Psoas muscle (tissue), 8 donors: Measurements from ENCODE around the gene C1orf167. TPM values are rescaled to one million over a fixed set of nuclear protein-coding genes. Genes with fewer than 3 reads are reported as not detected.
A peak's percentile ranks its signal among the peaks of the same experiment; 100 is the strongest.
"Not testable (repeated sequence)": the region's sequence is repeated elsewhere in the genome, so short reads cannot be mapped to it uniquely, and the experiment has no call there.

Experiments used
- ATAC-seq, 4 donors: fragments of 200-7000 bp; cut with Tn5 transposase; one replicate each; pipeline ENCODE4 v1.9.1; 2020; ENCODE audit warnings: moderate library complexity in 3 of 4, mild to moderate bottlenecking in 2 of 4
- DNase-seq, 2 donors: peaks; one replicate each; pipeline ENCODE4 v3.0.0-alpha.2; 2020
- H3K27ac ChIP-seq: fragments of 200-600 bp; one replicate; pipeline ENCODE4 v1.8.0; 2022
- H3K27me3 ChIP-seq, 3 donors: fragments of 200-600 bp in 1 of 3; one replicate each; pipeline versions ENCODE4 v1.6.1 to v1.8.0; 2013 to 2022; ENCODE audit warnings: low read length in 2 of 3, mild to moderate bottlenecking in 2 of 3, moderate library complexity in 1 of 3; ENCODE audit not compliant: insufficient read depth in 3 of 3
- H3K36me3 ChIP-seq, 2 donors: fragments of 200-600 bp in 1 of 2; one replicate each; pipeline versions ENCODE4 v1.6.1 to v1.8.0; 2013 to 2022; ENCODE audit warnings: low read depth in 1 of 2, mild to moderate bottlenecking in 1 of 2, moderate library complexity in 1 of 2; ENCODE audit not compliant: insufficient read depth in 1 of 2
- H3K4me1 ChIP-seq: fragments of 200-600 bp; one replicate; pipeline ENCODE4 v1.8.0; 2022
- H3K4me3 ChIP-seq: fragments of 200-600 bp; one replicate; pipeline ENCODE4 v1.8.0; 2022; ENCODE audit warnings: mild to moderate bottlenecking
- H3K9me3 ChIP-seq: fragments of 200-600 bp; one replicate; pipeline ENCODE4 v1.8.0; 2022
- CTCF ChIP-seq: fragments of 200-600 bp; IDR thresholded peaks from one replicate; pipeline ENCODE4 v1.8.0; 2022; ENCODE audit warnings: antibody characterized with exemption
- WGBS, 3 donors: extraction: QIAGEN DNeasy Blood & Tissue Kit; methylation state at CpG; one replicate each; pipeline versions ENCODE4 v1.1.6 to v1.1.7; 2013; 5-methylcytosine and 5-hydroxymethylcytosine counted together
- intact Hi-C, 2 donors: fragments of 100-400 bp; cut with DNase I; formaldehyde crosslinking; loops; one replicate each; pipeline versions ENCODE4 v1.11.0 to v1.14.2; 2022
- polyA plus RNA-seq, 3 donors: library from polyadenylated mRNA; stranded (reverse); fragments of 200-250 nt; gene quantifications; one replicate each; pipeline ENCODE4 v1.2.3, GENCODE V29; 2013
- total RNA-seq, 4 donors: library from RNA; stranded (reverse); fragmentation: NEBNext Ultra II Directional in 2 of 4; extraction: Animal tissue kit (Norgen Biotek cat#: 25700) in 2 of 4; gene quantifications; one replicate each; pipeline versions ENCODE4 v1.2.1 to v1.2.4, GENCODE V29; 2021 to 2023
- donor health status: healthy with polysubstance abuse.
- donor health status: DM: no; HTN: no; CAD: no; lungs with moderate emphysema.
- donor health status: Bipolar disorder and iron deficiency.
- donor health status: healthy.
- donor health status: DM: yes; HTN: yes; CAD: no.
- donor health status: DM: no; HTN: no; CAD: no.
- donor health status: DM: no; HTN: no; CAD: no.
- donor health status: DM: yes; HTN: yes; CAD: no.

C1orf167 gene
- total and polyA plus RNA-seq, 7 donors: 1.8 to 5.3 (median 2.5) TPM

GRCh38 chr1:11802616-11802972 lies 40.6 kb downstream of the C1orf167 start:
- peaks cover 35% of the 10 kb centered on the region for H3K4me1 ChIP-seq
- H3K27me3 ChIP-seq: no peaks in the 10 kb centered on the region
- H3K27ac ChIP-seq: peak overlapping the region; percentile 99
- WGBS, 3 donors: 6% methylated on average over 6 of the region's 6 CpGs
- DNase-seq (no peak), ATAC-seq (no peak)
- intact Hi-C loops: loop anchor here in 1 of 2 donors (10.0 kb wide), 1 partner anchor 532 kb away; no protein-coding TSS in a partner anchor
- peaks cover 3 to 45% of the 10 kb centered on the region in 2 donors for H3K36me3 ChIP-seq
- H3K9me3 ChIP-seq: no peaks in the 10 kb centered on the region
- no peak for TF ChIP-seq CTCF
- peak overlapping the region; percentile 93 for H3K4me3 ChIP-seq

- DNase-seq: peak; percentile 92 to 94
- Histone ChIP-seq H3K4me1 (peaks cover 39% of the 10 kb centered on the region), H3K27ac (peak overlapping the region; percentile 99), H3K27me3 (no peaks in the 10 kb centered on the region), H3K9me3 (no peaks in the 10 kb centered on the region), H3K36me3 (peaks cover 3 to 44% of the 10 kb centered on the region in 2 donors), H3K4me3 (peak overlapping the region; percentile 93)
- TF ChIP-seq CTCF: no peak
- WGBS, 3 donors: 0 to 4% (median 2%) methylated on average over 27 to 28 of the region's 28 CpGs
- ATAC-seq: peak; percentile 31 to 55 (median 50)
- intact Hi-C loops: loop anchor here in 1 of 2 donors (10.0 kb wide), 1 partner anchor 532 kb away; no protein-coding TSS in a partner anchor
These were observed 41.2 kb downstream of the C1orf167 start for GRCh38 chr1:11802973-11803885.

GRCh38 chr1:11803924-11804665 lies 42.1 kb downstream of the C1orf167 start:
- H3K27me3 ChIP-seq, ATAC-seq, H3K9me3 ChIP-seq, DNase-seq: not testable (repeated sequence)
- H3K27ac ChIP-seq: peak overlapping the region; percentile 99
- H3K4me1 ChIP-seq: peaks cover 40% of the 10 kb centered on the region
- H3K4me3 ChIP-seq: peak overlapping the region; percentile 93
- 54 to 64% (median 56%) methylated on average over 9 of the region's 9 CpGs for WGBS, 3 donors
- H3K36me3 ChIP-seq: peaks cover 3 to 42% of the 10 kb centered on the region in 2 donors
- intact Hi-C loops: loop anchor here in 1 of 2 donors (10.0 kb wide), 1 partner anchor 531 kb away; no protein-coding TSS in a partner anchor

- peak in 1 of 2 donors; percentile 57 for DNase-seq
These were observed 42.9 kb downstream of the C1orf167 start for GRCh38 chr1:11804666-11805421.

More at GRCh38 chr1:11804666-11805421, 42.9 kb downstream of the C1orf167 start:
- peak; percentile 1 to 14 (median 4) for ATAC-seq
- TF ChIP-seq CTCF: no peak
- intact Hi-C loops: loop anchor here in 1 of 2 donors (10.0 kb wide), 1 partner anchor 530 kb away; no protein-coding TSS in a partner anchor
- peak overlapping the region; percentile 99 for H3K27ac ChIP-seq
- peak overlapping the region; percentile 93 for H3K4me3 ChIP-seq
- WGBS, 3 donors: 1 to 3% (median 1%) methylated on average over 17 of the region's 17 CpGs
- peaks cover 3 to 42% of the 10 kb centered on the region in 2 donors for H3K36me3 ChIP-seq
- H3K9me3 ChIP-seq: no peaks in the 10 kb centered on the region
- H3K4me1 ChIP-seq: peaks cover 45% of the 10 kb centered on the region
- H3K27me3 ChIP-seq: no peaks in the 10 kb centered on the region
